ENCODE measurements around the gene C9orf40.

C9orf40 gene

DNA sequence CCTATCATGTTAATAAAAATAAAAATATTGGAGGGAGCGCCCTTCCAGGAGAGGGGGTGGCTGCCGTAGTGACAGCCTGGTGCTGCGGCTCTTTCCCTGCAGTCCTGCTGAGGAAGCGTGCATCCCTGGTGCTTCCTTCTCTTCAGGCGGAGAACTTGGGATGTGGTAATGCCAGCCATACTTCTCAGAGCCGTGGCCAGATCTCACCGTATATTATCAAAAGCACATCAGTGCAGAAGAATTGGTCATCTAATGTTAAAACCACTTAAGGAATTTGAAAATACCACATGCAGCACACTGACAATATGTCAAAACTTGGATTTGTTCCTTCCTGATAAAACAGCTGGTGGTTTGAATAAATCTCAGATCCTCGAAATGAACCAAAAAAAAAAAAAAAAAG lies 17.7 kb downstream of the C9orf40 start:
- DNase-seq: no peak

DNA sequence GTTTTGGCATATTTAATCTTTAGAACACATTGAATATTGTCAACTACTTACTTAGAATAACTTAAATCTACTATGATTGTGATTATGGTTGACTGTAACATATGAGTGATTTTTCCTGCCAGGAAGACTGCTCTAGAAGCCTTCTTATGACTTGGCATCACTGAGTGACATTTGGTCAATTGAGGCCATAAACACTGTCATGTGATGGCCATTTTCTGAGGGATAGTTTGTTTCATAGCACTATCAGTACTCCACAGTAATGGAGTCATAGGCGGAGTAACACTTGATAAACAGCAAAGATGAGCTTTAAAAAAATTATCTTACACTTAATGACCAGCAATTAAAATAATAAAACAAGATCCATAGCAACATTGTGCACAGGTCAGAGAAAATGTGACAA lies 31.0 kb downstream of the C9orf40 start:
- no peak for DNase-seq

DNA sequence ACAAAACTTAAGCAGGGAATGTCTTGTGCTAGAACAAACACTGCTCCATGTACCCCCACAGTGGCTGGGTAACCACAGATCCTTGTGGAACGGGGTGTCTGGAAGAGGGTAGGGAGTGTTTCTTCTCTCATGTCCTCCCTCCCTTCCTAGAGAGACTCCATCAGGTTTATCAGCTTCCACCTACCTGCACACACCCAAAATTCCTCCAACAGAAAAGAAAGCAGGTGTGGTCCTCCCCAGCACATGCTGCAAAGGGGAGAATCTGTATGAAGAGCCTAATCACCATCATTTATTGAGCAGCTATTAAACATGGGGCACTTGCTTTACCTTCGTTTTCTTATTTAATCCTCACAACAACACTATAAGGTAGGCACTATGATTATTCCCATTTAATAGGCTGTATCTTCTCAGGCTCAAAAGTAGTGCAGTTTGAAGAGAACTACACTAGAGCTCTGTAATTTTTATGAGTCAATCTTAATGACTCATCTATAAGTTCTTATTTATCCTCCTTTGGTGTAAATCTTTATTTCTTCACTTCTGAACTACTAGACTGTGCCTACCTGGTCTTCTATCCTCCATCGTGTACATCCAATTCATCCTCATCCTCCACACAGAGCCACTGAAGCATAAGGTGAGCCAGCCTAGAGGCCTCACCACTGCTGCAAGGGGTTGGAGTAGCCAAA lies 31.6 kb downstream of the C9orf40 start:
- no peak for DNase-seq

DNA sequence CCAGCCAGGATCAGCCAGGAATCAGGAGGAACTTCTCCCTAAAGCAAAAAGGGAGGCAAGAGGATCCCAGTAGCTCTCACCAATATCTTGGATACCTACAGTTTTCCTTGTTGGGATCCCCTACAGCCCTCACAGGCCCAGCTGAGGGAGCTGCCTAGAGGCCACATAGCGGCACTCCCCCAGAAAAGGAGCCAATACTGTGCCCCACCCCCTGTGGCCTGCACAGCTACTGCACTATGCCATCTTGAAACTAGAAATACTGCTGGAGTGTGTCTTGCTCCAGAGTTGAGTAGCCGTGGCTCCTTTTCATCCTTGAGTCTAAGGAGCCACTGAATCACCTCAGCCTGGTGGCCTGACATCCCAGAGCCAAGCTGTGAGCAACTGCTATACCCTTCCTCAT lies 42.7 kb downstream of the C9orf40 start:
- DNase-seq: no peak

DNA sequence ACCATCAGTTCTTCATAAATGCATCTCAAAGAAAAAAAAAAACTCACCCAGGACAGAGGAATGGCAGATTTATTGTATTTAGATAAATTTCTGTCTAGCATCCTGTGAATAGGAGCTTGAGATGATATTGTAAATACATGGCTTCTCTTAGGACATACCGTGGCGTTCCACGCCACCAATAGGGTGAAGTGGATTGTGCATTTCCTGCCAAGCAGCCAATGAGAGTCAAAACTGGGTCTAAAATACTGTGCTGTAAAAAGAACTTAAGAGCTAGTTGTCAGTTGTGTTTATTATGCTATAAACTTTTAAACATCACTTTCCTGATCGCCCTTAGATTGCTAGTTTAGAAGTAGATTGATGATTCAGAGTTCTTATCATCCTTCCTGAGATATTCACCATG lies 44.0 kb downstream of the C9orf40 start:
- DNase-seq: no peak

DNA sequence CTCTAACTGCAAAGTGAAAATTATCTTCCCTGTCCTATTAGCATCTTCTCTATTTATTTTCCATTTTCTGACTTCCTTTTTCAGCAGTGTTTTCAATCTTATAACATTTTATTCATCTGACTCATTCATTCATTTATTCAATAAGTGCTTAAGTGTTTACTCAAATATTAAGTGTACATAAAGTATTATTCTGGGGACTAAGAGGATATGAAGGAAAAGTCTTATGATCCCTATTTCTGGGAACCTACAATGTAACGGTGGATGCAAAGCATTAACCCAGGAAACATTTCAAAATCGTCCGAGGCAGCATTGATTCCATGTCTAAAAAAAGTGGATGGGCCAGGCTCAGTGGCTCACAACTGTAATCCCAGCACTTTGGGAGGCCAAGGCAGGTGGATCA lies 45.6 kb downstream of the C9orf40 start:
- DNase-seq: no peak

DNA sequence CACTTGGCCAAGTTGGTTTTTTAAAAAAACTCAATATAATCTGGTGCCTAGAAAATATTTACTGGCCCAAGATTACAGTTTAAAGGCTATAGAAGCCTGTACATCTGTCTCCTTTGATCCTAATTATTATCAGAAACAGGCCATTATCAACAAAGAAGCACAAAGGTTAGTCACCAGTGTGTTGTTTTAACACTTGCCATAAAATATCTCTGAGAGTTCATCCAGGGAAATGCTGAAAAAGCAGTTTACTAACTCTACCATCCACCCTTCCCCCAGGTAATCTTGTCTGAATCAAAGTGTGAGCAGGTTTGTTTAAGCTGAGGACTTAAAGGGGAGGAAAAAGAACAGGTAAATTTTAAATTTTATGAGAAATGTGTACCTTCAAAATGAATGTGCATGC lies 51.7 kb downstream of the C9orf40 start:
- DNase-seq: no peak
